ENCODE measurements around the gene B9D1.

GRCh38 chr17:19375732-19376131 lies 13.2 kb upstream of the B9D1 start:
- no peak for TF ChIP-seq EZH2 (IDR thresholded peaks at IDR 0.05; ENCODE audit: borderline replicate concordance, low read length)
- no peak for TF ChIP-seq CTCF (conservative IDR thresholded peaks at IDR 0.05 in 1 of 2, IDR thresholded peaks at IDR 0.05 in 1 of 2; ENCODE audit: extremely low read depth in 1 of 2, insufficient read depth in 1 of 2, low read depth in 1 of 2, low read length in 2 of 2)

All from mammary epithelial cell (primary cell).